ENCODE results near the gene CD63.

Gene CD63

GRCh38 chr12:55745361-55746173, 16.8 kb upstream of the CD63 start:
- Mint-ChIP-seq H3K36me3 (peaks cover 5 to 19% of the 10 kb centered on the region in 2 donors), H3K9me3 (no peaks in the 10 kb centered on the region), H3K4me1 (peaks cover 34 to 53% of the 10 kb centered on the region in 2 donors), H3K27me3 (peaks cover 0 to 5% of the 10 kb centered on the region in 2 donors), H3K27ac (peak overlapping the region; percentile 65), H3K4me3 (peak overlapping the region; percentile 66 to 90)
- DNase-seq (no peak), ATAC-seq (replicated peaks) (peak; percentile 11 to 15)

- no peak for ATAC-seq (replicated peaks)
- H3K4me1 Mint-ChIP-seq: peaks cover 32 to 53% of the 10 kb centered on the region in 2 donors
These were observed 15.7 kb upstream of the CD63 start for GRCh38 chr12:55744340-55745030.

GRCh38 chr12:55743406-55744339, 14.9 kb upstream of the CD63 start:
- peak; percentile 39 for DNase-seq
- peaks cover 34 to 52% of the 10 kb centered on the region in 2 donors for H3K4me1 Mint-ChIP-seq
- peak overlapping the region; percentile 89 to 90 for H3K4me3 Mint-ChIP-seq
- peak; percentile 58 to 61 for ATAC-seq (replicated peaks)
- peaks cover 0 to 5% of the 10 kb centered on the region in 2 donors for H3K27me3 Mint-ChIP-seq
- H3K27ac Mint-ChIP-seq: peak overlapping the region; percentile 32
- no peaks in the 10 kb centered on the region for H3K9me3 Mint-ChIP-seq
- peaks cover 1 to 7% of the 10 kb centered on the region in 2 donors for H3K36me3 Mint-ChIP-seq

More at GRCh38 chr12:55744340-55745030, 15.7 kb upstream of the CD63 start:
- Mint-ChIP-seq H3K4me3 (peak overlapping the region; percentile 89 to 90), H3K27ac (no peak overlapping the region), H3K9me3 (no peaks in the 10 kb centered on the region), H3K36me3 (peaks cover 5 to 13% of the 10 kb centered on the region in 2 donors), H3K27me3 (peaks cover 0 to 5% of the 10 kb centered on the region in 2 donors)
- DNase-seq: no peak

GRCh38 chr12:55742719-55743405, 14.1 kb upstream of the CD63 start, which contains the start of gene GDF11:
Gene GDF11 (plus strand): TSS chr12:55743122. CDS start chr12:55743317, 195 bp downstream.
- peak within 1 kb of the TSS; percentile 89 to 90 for H3K4me3 Mint-ChIP-seq
- ATAC-seq (replicated peaks) (peak; percentile 38 to 50), DNase-seq (no peak)
- peaks cover 39 to 59% of the 10 kb centered on the region in 2 donors for H3K4me1 Mint-ChIP-seq
- H3K36me3 Mint-ChIP-seq: peaks cover 1 to 4% of the 10 kb centered on the region in 2 donors
- no peaks in the 10 kb centered on the region for H3K9me3 Mint-ChIP-seq
- H3K27me3 Mint-ChIP-seq: peaks cover 0 to 5% of the 10 kb centered on the region in 2 donors
- peak within 1 kb of the TSS; percentile 79 for H3K27ac Mint-ChIP-seq

GRCh38 chr12:55741931-55742680, 13.3 kb upstream of the CD63 start:
- H3K27me3 Mint-ChIP-seq: peaks cover 0 to 5% of the 10 kb centered on the region in 2 donors
- H3K27ac Mint-ChIP-seq: peak overlapping the region; percentile 79
- H3K36me3 Mint-ChIP-seq: no peaks in the 10 kb centered on the region
- H3K4me3 Mint-ChIP-seq: peak overlapping the region; percentile 80 to 84
- ATAC-seq (replicated peaks): no peak
- no peaks in the 10 kb centered on the region for H3K9me3 Mint-ChIP-seq
- peaks cover 44 to 66% of the 10 kb centered on the region in 2 donors for H3K4me1 Mint-ChIP-seq
- no peak for DNase-seq

GRCh38 chr12:55739025-55739378, 10.2 kb upstream of the CD63 start:
- Mint-ChIP-seq H3K27ac (peak overlapping the region; percentile 91), H3K9me3 (no peaks in the 10 kb centered on the region), H3K27me3 (peaks cover 0 to 5% of the 10 kb centered on the region in 2 donors), H3K4me1 (peaks cover 32 to 49% of the 10 kb centered on the region in 2 donors), H3K4me3 (peak overlapping the region; percentile 84 to 87), H3K36me3 (no peaks in the 10 kb centered on the region)
- no peak for DNase-seq
- no peak for ATAC-seq (replicated peaks)

GRCh38 chr12:55738123-55739024, 9.6 kb upstream of the CD63 start:
- H3K27ac Mint-ChIP-seq: peak overlapping the region; percentile 91
- H3K36me3 Mint-ChIP-seq: no peaks in the 10 kb centered on the region
- peak; percentile 90 to 92 for ATAC-seq (replicated peaks)
- no peaks in the 10 kb centered on the region for H3K9me3 Mint-ChIP-seq
- peaks cover 27 to 43% of the 10 kb centered on the region in 2 donors for H3K4me1 Mint-ChIP-seq
- peaks cover 0 to 5% of the 10 kb centered on the region in 2 donors for H3K27me3 Mint-ChIP-seq
- peak; percentile 72 for DNase-seq
- peak overlapping the region; percentile 84 to 87 for H3K4me3 Mint-ChIP-seq

GRCh38 chr12:55737581-55738122, 8.8 kb upstream of the CD63 start:
- Mint-ChIP-seq H3K27me3 (peaks cover 0 to 3% of the 10 kb centered on the region in 2 donors), H3K4me1 (peaks cover 24 to 43% of the 10 kb centered on the region in 2 donors), H3K27ac (peak overlapping the region; percentile 91), H3K36me3 (peaks cover under 1% of the 10 kb centered on the region in 2 donors), H3K9me3 (no peaks in the 10 kb centered on the region), H3K4me3 (peak overlapping the region; percentile 84 to 87)
- ATAC-seq (replicated peaks): peak; percentile 35 to 36
- DNase-seq: no peak

GRCh38 chr12:55736780-55737580, 8.2 kb upstream of the CD63 start:
- H3K36me3 Mint-ChIP-seq: peaks cover 4 to 5% of the 10 kb centered on the region in 2 donors
- peaks cover 22 to 41% of the 10 kb centered on the region in 2 donors for H3K4me1 Mint-ChIP-seq
- peak; percentile 37 to 42 for ATAC-seq (replicated peaks)
- H3K27ac Mint-ChIP-seq: peak overlapping the region; percentile 90
- DNase-seq: peak; percentile 35
- H3K27me3 Mint-ChIP-seq: no peaks in the 10 kb centered on the region
- H3K9me3 Mint-ChIP-seq: no peaks in the 10 kb centered on the region
- H3K4me3 Mint-ChIP-seq: peak overlapping the region; percentile 59 to 84

- H3K4me3 Mint-ChIP-seq: no peak overlapping the region
- DNase-seq: no peak
- ATAC-seq (replicated peaks): no peak
- H3K27ac Mint-ChIP-seq: no peak overlapping the region
- H3K9me3 Mint-ChIP-seq: no peaks in the 10 kb centered on the region
- no peaks in the 10 kb centered on the region for H3K27me3 Mint-ChIP-seq
- peaks cover 21 to 36% of the 10 kb centered on the region in 2 donors for H3K4me1 Mint-ChIP-seq
- H3K36me3 Mint-ChIP-seq: peaks cover 4 to 5% of the 10 kb centered on the region in 2 donors
These were observed 7.3 kb upstream of the CD63 start for GRCh38 chr12:55736076-55736475.

GRCh38 chr12:55734595-55734994, 5.8 kb upstream of the CD63 start:
- H3K27me3 Mint-ChIP-seq: no peaks in the 10 kb centered on the region
- no peak for DNase-seq
- H3K27ac Mint-ChIP-seq: no peak overlapping the region
- H3K4me3 Mint-ChIP-seq: no peak overlapping the region
- peaks cover 31 to 49% of the 10 kb centered on the region in 2 donors for H3K4me1 Mint-ChIP-seq
- H3K9me3 Mint-ChIP-seq: no peaks in the 10 kb centered on the region
- peaks cover 6 to 13% of the 10 kb centered on the region in 2 donors for H3K36me3 Mint-ChIP-seq
- ATAC-seq (replicated peaks): no peak
